Sigmoid colon (tissue), 7 donors: ENCODE measurements around the gene ZNF692. TPM values are rescaled to one million over a fixed set of nuclear protein-coding genes. Genes with fewer than 3 reads are reported as not detected.

Experiments
- DNase-seq: peaks from one replicate; pipeline ENCODE4 v3.0.0-alpha.2; 2019
- H3K27ac ChIP-seq, 4 donors: fragments of 200-600 bp; sonication (generic); one replicate each; pipeline ENCODE4 v1.5.1; 2016 to 2019; ENCODE audit warnings: mild to moderate bottlenecking in 1 of 4
- H3K27me3 ChIP-seq, 3 donors: fragments of 200-600 bp; sonication (generic); one replicate each; pipeline ENCODE4 v1.5.1; 2019; ENCODE audit warnings: mild to moderate bottlenecking in 1 of 3
- H3K36me3 ChIP-seq, 4 donors: fragments of 200-600 bp; sonication (generic); one replicate each; pipeline ENCODE4 v1.5.1; 2016 to 2019
- H3K4me1 ChIP-seq, 4 donors: fragments of 200-600 bp; sonication (generic); one replicate each; pipeline ENCODE4 v1.5.1; 2017 to 2019
- H3K4me3 ChIP-seq, 4 donors: fragments of 200-600 bp; sonication (generic); one replicate each; pipeline ENCODE4 v1.5.1; 2017 to 2019; ENCODE audit warnings: mild to moderate bottlenecking in 2 of 4, moderate library complexity in 1 of 4
- H3K9me3 ChIP-seq, 4 donors: fragments of 200-600 bp in 3 of 4; sonication (generic) in 3 of 4; one replicate each; pipeline versions ENCODE4 v1.5.1 to v1.6.1; 2013 to 2019
- CTCF ChIP-seq, 4 experiments: fragments of 450-650 bp in 3 of 4; fragments of 200-600 bp in 1 of 4; IDR thresholded peaks; one replicate each; pipeline ENCODE4 v1.5.1; 2016 to 2019; ENCODE audit warnings: antibody characterized with exemption in 4 of 4, mild to moderate bottlenecking in 3 of 4, moderate library complexity in 2 of 4
- EP300 ChIP-seq, 4 donors: sonication (generic); formaldehyde crosslinking; IDR thresholded peaks; one replicate each; pipeline ENCODE4 v1.6.1; 2017; ENCODE audit warnings: antibody characterized with exemption in 4 of 4
- POLR2A ChIP-seq, 2 donors: fragments of 450-650 bp; IDR thresholded peaks; one replicate each; pipeline ENCODE4 v1.6.1; 2016; ENCODE audit warnings: antibody characterized with exemption in 2 of 2, mild to moderate bottlenecking in 2 of 2, moderate library complexity in 2 of 2
- POLR2AphosphoS5 ChIP-seq, 4 donors: sonication (generic); formaldehyde crosslinking; IDR thresholded peaks; one replicate each; pipeline ENCODE4 v1.6.1; 2017; ENCODE audit warnings: antibody characterized with exemption in 4 of 4
- WGBS, 2 donors: extraction: QIAGEN DNeasy Blood & Tissue Kit; methylation state at CpG; one replicate each; pipeline ENCODE4 v1.1.7; 2013; 5-methylcytosine and 5-hydroxymethylcytosine counted together
- intact Hi-C: fragments of 100-400 bp; cut with DNase I; formaldehyde crosslinking; loops from one replicate; pipeline ENCODE4 v1.15.1; 2023
- polyA plus RNA-seq, 3 donors: library from polyadenylated mRNA; stranded (reverse); fragments of 200-250 nt; gene quantifications; one replicate each; pipeline ENCODE4 v1.2.3, GENCODE V29; 2013
- total RNA-seq, 4 donors: library from RNA; depleted of rRNA; stranded (reverse); fragments of >200 nt; gene quantifications; one replicate each; pipeline ENCODE4 v1.1.0, GENCODE V29; 2016
- donor health status: healthy with polysubstance abuse.
- donor health status: Bipolar disorder and iron deficiency.
- donor health status: healthy.

The ZNF692 gene
- total and polyA plus RNA-seq, 7 donors = 5.4 to 63.2 (median 27.8) TPM

- intact Hi-C loops = no loop called here
- no peak overlapping the region for H3K27ac ChIP-seq
- WGBS, 2 donors = 87 to 88% methylated on average over 7 of the region's 7 CpGs
- H3K4me1 ChIP-seq = peaks cover 0 to 28% (median 21%) of the 10 kb centered on the region in 4 donors
- H3K4me3 ChIP-seq = no peak overlapping the region
- peaks cover 0 to 22% (median 7%) of the 10 kb centered on the region in 4 donors for H3K36me3 ChIP-seq
- no peak for DNase-seq
- H3K9me3 ChIP-seq = no peaks in the 10 kb centered on the region
- TF ChIP-seq POLR2A (IDR thresholded peaks at IDR 0.05) = no peak
- no peak for TF ChIP-seq EP300 (IDR thresholded peaks at IDR 0.05)
- no peak for TF ChIP-seq CTCF (IDR thresholded peaks at IDR 0.05)
- TF ChIP-seq POLR2AphosphoS5 (IDR thresholded peaks at IDR 0.05) = no peak
- no peaks in the 10 kb centered on the region for H3K27me3 ChIP-seq
These were observed 1.7 kb downstream of the ZNF692 start for GRCh38 chr1:248857201-248857600.

- no peak overlapping the region for H3K27ac ChIP-seq
- DNase-seq = no peak
These were observed 2.7 kb downstream of the ZNF692 start for GRCh38 chr1:248856176-248856575.

GRCh38 chr1:248855580-248855979 is 3.3 kb downstream of the ZNF692 start:
- intact Hi-C loops = no loop called here
- H3K36me3 ChIP-seq = peaks cover 0 to 32% (median 7%) of the 10 kb centered on the region in 4 donors
- no peaks in the 10 kb centered on the region for H3K9me3 ChIP-seq
- H3K4me1 ChIP-seq = peaks cover 0 to 28% (median 21%) of the 10 kb centered on the region in 4 donors
- no peak overlapping the region for H3K4me3 ChIP-seq
- H3K27me3 ChIP-seq = no peaks in the 10 kb centered on the region
- TF ChIP-seq CTCF (IDR thresholded peaks at IDR 0.05) (no peak), POLR2AphosphoS5 (IDR thresholded peaks at IDR 0.05) (no peak), POLR2A (IDR thresholded peaks at IDR 0.05) (no peak), EP300 (IDR thresholded peaks at IDR 0.05) (no peak)
- H3K27ac ChIP-seq = no peak overlapping the region
- no peak for DNase-seq
- 94% methylated on average over 6 of the region's 6 CpGs for WGBS, 2 donors

More at GRCh38 chr1:248856176-248856575, 2.7 kb downstream of the ZNF692 start:
- Histone ChIP-seq H3K4me1 (peaks cover 0 to 28% (median 21%) of the 10 kb centered on the region in 4 donors), H3K27me3 (no peaks in the 10 kb centered on the region), H3K36me3 (peaks cover 0 to 26% (median 7%) of the 10 kb centered on the region in 4 donors), H3K9me3 (no peaks in the 10 kb centered on the region), H3K4me3 (no peak overlapping the region)
- intact Hi-C loops = no loop called here
- WGBS, 2 donors = 98 to 100% methylated on average over 1 of the region's 1 CpG
- TF ChIP-seq POLR2A (IDR thresholded peaks at IDR 0.05) (no peak), EP300 (IDR thresholded peaks at IDR 0.05) (no peak), POLR2AphosphoS5 (IDR thresholded peaks at IDR 0.05) (no peak), CTCF (IDR thresholded peaks at IDR 0.05) (no peak)

- Histone ChIP-seq H3K27me3 (no peaks in the 10 kb centered on the region), H3K27ac (no peak overlapping the region), H3K4me3 (no peak overlapping the region), H3K36me3 (peaks cover 9 to 49% (median 15%) of the 10 kb centered on the region in 4 donors), H3K4me1 (peaks cover 0 to 20% (median 15%) of the 10 kb centered on the region in 4 donors), H3K9me3 (no peaks in the 10 kb centered on the region)
- 61 to 82% methylated on average over 8 of the region's 8 CpGs for WGBS, 2 donors
- no peak for TF ChIP-seq EP300 (IDR thresholded peaks at IDR 0.05)
- TF ChIP-seq POLR2A (IDR thresholded peaks at IDR 0.05) = no peak
- no peak for TF ChIP-seq POLR2AphosphoS5 (IDR thresholded peaks at IDR 0.05)
- no peak for TF ChIP-seq CTCF (IDR thresholded peaks at IDR 0.05)
- intact Hi-C loops = no loop called here
- no peak for DNase-seq
These were observed 5.1 kb downstream of the ZNF692 start for GRCh38 chr1:248853663-248854375.
